HG02571 (cell line): ENCODE measurements around the gene NAV2.
"Not testable (repeated sequence)": the region's sequence is repeated elsewhere in the genome, so short reads cannot be mapped to it uniquely, and the experiment has no call there.

Experiments
- ATAC-seq: cut with Tn5 transposase; IDR thresholded peaks from one replicate; pipeline ENCODE4 v1.9.1; 2021; ENCODE audit warnings: mild to moderate bottlenecking, moderate library complexity; ENCODE audit not compliant: unreplicated experiment

The NAV2 gene

GRCh38 chr11:19938866-19939265 is 226.2 kb downstream of the NAV2 start:
- no peak for ATAC-seq

GRCh38 chr11:19939415-19939929 is 226.8 kb downstream of the NAV2 start:
- ATAC-seq: no peak

DNA sequence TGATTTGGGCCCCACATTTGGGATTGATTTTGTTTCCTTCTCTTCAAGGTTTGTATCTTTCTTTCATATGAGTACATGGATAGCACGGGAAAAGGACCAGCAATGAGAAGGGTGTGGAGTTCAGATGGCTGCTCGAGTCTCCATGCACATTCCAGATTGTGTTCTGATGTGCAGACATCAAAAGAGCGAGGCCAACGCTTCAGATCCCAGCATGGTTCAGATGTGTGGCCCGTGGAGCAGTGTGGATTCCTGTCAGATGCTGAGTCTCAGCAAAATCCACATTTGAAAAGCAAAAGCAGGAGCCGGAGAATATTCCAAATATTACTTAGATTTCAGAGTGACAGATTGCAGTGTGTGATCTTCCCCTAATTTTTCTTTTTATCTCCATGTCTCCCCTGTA is 228.2 kb downstream of the NAV2 start:
- no peak for ATAC-seq

GRCh38 chr11:19946681-19947080 is 234.0 kb downstream of the NAV2 start:
- ATAC-seq: no peak

- no peak for ATAC-seq
Observed at GRCh38 chr11:19947537-19948114, 235.0 kb downstream of the NAV2 start.

DNA sequence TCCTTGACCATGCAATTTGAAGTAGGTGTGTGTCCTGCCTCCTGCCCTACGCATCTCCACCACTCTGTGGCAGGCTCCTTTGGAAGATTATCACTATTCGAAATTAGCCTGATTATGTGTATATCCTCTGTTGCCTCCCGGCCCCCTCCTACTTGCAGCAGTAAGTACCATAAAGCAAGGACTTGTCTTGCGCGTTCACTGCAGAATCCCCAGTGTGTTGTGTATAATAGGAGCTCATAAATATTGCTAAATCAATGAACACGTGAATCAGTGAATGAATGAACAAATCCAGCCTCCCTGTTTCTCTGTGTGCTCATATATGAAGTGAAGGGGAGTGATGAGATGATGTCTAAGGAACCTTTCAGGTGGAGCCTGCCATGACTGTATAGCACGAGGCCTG is 237.0 kb downstream of the NAV2 start:
- ATAC-seq: no peak

DNA sequence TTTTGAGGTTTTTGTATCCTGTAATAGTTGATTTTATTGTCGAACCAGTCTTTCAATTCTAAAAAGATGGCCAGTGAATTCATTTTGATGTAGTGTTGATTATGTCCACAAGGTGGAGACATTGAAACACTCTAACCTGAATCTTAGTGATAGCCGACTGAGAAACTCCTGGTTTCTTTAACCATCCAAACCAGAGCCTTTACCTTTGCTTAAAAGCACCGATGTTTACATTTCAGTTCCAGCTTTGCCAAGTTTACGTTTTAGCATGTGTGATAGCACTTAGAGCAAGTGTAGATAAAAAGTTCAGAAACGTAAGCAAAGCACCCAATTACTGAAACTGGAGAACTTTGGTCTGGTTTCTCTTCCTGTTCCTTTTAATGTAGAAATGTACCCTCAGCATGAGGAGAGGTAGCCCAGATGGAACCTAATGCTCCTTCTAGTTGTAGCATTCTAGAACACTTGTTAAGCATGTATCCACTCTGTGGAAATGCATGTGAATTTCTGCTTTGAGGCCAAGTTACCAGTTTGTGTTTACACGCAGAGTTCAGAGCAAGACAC is 239.0 kb downstream of the NAV2 start:
- ATAC-seq: peak; percentile 88

DNA sequence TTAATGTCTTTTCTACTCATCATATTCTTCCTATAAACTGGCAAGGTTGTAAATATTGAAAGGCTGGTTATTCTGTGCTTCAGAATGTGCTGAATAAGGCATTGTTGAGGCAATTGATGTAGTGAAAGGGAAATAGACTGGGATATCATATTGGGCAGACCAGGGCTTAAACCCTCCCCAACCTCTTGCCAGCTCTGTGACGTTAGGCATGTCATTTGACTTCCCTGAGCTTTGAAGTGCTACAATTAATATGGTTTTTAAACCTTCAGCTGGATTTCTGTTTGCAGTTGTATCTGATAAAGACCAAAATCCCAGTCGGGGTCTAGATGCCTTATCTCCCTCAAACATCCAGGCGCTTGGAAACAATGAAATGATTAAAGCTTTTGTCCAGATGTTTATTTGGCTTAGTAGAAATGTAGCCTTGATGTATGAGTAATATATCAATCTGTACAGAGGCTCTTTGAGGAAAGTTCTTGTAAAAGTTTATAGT is 239.5 kb downstream of the NAV2 start:
- no peak for ATAC-seq

- ATAC-seq: no peak
Observed at GRCh38 chr11:19952911-19953310, 240.3 kb downstream of the NAV2 start.

DNA sequence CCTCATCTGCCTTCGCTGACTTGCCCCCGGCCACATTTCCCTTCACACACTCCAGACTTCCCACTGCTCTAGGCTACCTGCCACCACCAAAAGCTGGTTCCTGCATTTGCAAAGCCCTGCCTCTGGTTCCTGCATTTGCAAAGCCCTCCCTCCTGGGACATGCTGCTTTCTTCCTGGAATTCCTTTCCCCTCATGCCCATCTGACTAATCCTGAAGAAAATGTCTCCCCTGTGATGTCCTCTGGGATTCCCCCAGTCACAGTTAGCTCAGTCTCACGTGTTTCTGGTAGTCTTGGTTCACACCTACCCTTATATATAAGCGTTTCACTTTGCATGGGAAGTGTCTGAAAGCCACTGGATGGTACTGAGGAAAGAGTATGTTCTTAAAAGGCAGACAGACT is 240.7 kb downstream of the NAV2 start:
- no peak for ATAC-seq

DNA sequence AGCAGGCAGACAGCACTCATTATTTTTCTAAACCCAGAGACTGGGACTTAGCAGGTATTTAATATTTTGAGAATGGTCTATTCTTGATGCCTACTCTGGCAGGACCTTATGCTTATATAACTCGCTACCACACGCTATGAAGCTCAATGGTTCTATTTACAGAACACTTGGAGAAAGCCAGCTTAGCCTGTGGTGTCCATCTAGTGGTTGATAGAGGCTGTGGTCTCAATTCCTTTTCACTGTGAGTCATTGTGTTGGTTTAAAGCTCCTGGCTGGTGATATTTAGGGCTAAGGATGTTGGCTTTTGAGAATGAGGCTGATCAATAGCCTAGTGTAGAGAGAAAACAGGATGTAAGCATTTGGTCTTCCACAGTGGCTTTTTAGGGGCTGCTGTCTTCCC is 241.3 kb downstream of the NAV2 start:
- no peak for ATAC-seq

DNA sequence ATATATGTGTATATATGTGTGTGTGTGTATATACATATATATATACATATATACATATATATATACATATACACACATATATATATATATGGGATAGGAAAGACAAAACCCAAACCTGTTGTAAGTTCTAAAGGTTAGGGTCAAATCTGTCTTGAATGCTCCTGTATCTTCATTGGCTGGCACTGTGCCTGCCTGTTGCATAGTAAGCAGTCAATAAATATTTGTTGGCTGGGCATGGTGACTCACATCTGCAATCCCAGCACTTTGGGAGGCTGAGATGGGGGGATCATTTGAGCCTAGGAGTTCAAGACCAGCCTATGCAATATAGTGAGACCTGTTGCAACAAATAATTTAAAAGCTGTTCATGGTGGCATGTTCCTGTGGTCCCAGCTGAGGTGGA is 242.3 kb downstream of the NAV2 start:
- ATAC-seq: no peak

GRCh38 chr11:19955660-19956059 is 243.0 kb downstream of the NAV2 start:
- no peak for ATAC-seq

- ATAC-seq: no peak
Observed at GRCh38 chr11:19956228-19956627, 243.6 kb downstream of the NAV2 start.

- ATAC-seq: no peak
Observed at GRCh38 chr11:19957294-19957943, 244.8 kb downstream of the NAV2 start.

DNA sequence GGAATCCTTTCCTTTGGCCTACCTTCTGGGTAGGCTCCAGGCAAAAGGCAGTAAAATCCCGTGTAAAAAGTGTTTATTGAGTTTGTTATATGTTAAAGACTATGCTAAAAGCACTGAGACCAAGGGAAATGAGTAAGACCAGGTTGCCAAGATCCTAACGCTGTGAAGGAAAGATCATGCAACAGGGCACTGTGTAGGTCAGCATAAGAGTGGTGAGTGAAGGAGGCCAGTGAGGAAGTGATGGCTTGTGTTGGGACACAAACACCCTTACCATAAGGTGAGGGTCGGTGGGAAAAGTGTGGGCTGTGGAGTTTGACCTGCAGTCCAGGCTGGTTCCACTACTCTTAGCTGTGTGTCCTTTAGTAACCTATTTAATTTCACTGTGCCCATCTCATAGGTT is 245.6 kb downstream of the NAV2 start:
- ATAC-seq: no peak

GRCh38 chr11:19959210-19959609 is 246.6 kb downstream of the NAV2 start:
- no peak for ATAC-seq

DNA sequence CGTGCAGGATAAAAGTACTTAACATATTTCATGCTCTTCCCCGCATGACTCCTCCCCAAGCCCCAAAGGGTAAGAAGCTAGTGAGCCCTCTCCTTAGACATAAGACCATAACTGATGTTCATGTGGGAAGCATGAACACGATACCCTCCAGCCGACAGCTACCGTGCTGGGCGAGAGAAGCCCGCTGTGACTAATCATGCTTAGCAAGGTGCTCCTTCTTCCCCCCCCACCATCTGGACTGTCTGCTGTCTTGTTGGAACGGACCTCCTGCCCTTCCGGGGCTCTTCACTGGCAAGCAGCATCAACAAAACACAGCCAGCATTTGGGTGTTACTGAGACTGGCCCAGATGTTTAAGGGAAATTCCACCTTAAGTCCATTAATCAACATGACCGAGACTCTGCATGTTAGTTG is 247.0 kb downstream of the NAV2 start:
- no peak for ATAC-seq

GRCh38 chr11:19960410-19960809 is 247.8 kb downstream of the NAV2 start:
- not testable (repeated sequence) for ATAC-seq

DNA sequence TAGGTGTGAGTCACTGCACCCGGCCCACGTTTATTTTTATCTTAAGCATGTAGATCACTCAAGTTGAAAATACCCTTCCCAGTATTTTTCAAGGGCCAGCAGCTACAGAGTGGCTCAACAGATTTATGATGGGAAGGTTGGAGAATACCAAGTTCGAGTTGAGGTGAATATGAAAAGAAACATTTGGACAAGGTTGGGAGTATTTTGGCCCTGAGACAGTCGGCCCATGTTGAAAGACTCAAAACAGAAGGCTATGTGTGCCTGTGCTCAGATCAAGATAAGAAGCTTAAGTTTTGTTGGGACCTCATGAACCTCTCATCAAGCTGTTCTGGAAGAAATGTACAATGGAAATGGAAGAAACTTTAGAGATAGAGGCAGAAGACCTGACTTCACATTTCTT is 248.6 kb downstream of the NAV2 start:
- no peak for ATAC-seq

- no peak for ATAC-seq
Observed at GRCh38 chr11:19962053-19962800, 249.6 kb downstream of the NAV2 start.

GRCh38 chr11:19962801-19963175 is 250.2 kb downstream of the NAV2 start:
- no peak for ATAC-seq
